DOHH2 (cell line): Measurements from ENCODE around the gene IGSF9.

ENCODE experiments used
- EZH2phosphoT487 ChIP-seq: fragments of 200-600 bp; sonication (generic); IDR thresholded peaks from 2 replicates; pipeline ENCODE4 v1.6.1; 2017; ENCODE audit warnings: borderline replicate concordance, mild to moderate bottlenecking, antibody characterized with exemption, low read length, moderate library complexity, mixed read lengths
- TF ChIP-seq, protein P1 (sequence below): fragments of 200-600 bp; sonication (generic); IDR thresholded peaks from one replicate; pipeline ENCODE4 v1.5.1; 2014; ENCODE audit warnings: antibody characterized with exemption, mild to moderate bottlenecking, low read depth, low read length; ENCODE audit not compliant: poor library complexity, severe bottlenecking

DNA sequence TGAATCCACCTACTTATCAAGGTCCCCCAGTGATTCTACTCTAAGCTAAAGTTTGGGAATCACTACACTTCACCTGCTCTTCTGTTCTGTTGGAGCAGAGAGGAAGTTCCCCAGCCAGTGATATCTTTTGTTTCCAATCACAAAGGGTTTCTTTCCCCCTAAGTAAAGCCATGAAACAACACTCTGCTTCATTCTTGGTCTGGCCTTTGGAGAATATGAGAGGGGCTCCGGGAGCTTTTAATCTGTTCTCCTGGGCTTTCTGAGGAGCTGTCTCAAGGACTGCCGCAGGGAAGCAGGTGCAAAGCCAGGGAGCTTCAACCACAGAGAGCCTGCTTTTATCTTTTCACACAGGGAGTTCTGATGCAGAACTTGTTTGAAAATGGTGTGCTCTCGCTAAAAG is 18.7 kb upstream of the IGSF9 start:
- TF ChIP-seq, protein P1, sequence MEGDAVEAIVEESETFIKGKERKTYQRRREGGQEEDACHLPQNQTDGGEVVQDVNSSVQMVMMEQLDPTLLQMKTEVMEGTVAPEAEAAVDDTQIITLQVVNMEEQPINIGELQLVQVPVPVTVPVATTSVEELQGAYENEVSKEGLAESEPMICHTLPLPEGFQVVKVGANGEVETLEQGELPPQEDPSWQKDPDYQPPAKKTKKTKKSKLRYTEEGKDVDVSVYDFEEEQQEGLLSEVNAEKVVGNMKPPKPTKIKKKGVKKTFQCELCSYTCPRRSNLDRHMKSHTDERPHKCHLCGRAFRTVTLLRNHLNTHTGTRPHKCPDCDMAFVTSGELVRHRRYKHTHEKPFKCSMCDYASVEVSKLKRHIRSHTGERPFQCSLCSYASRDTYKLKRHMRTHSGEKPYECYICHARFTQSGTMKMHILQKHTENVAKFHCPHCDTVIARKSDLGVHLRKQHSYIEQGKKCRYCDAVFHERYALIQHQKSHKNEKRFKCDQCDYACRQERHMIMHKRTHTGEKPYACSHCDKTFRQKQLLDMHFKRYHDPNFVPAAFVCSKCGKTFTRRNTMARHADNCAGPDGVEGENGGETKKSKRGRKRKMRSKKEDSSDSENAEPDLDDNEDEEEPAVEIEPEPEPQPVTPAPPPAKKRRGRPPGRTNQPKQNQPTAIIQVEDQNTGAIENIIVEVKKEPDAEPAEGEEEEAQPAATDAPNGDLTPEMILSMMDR: no peak
- TF ChIP-seq EZH2phosphoT487: no peak
